Ectodermal cell (in vitro differentiated cells): ENCODE results near the gene DAPK2.
"Not testable (repeated sequence)": the region's sequence is repeated elsewhere in the genome, so short reads cannot be mapped to it uniquely, and the experiment has no call there.

Source experiments
- H3K27ac ChIP-seq: 2 replicates; pipeline ENCODE4 v1.7.0; 2013; ENCODE audit warnings: mild to moderate bottlenecking, low read depth, low read length; ENCODE audit not compliant: insufficient read depth, poor library complexity, severe bottlenecking
- H3K27me3 ChIP-seq: 2 replicates; pipeline ENCODE4 v1.7.0; 2013; ENCODE audit warnings: mild to moderate bottlenecking, low read length; ENCODE audit not compliant: insufficient read depth, control insufficient read depth, poor library complexity, severe bottlenecking
- H3K36me3 ChIP-seq: one replicate; pipeline ENCODE4 v1.7.0; 2013; ENCODE audit warnings: low read length; ENCODE audit not compliant: control insufficient read depth, insufficient read depth
- H3K4me1 ChIP-seq: one replicate; pipeline ENCODE4 v1.7.0; 2013; ENCODE audit warnings: low read length; ENCODE audit not compliant: control insufficient read depth, insufficient read depth
- H3K4me3 ChIP-seq: 2 replicates; pipeline ENCODE4 v1.7.0; 2013; ENCODE audit warnings: low read depth, low read length, control low read depth; ENCODE audit not compliant: insufficient read depth
- H3K9me3 ChIP-seq: 2 replicates; pipeline ENCODE4 v1.7.0; 2013; ENCODE audit warnings: mild to moderate bottlenecking, low read length, moderate library complexity; ENCODE audit not compliant: control insufficient read depth
- WGBS, 2 experiments: methylation state at CpG; one replicate each; pipeline ENCODE4 v1.1.7; 2013; ENCODE audit warnings: missing lambda C conversion rate in 2 of 2; 5-methylcytosine and 5-hydroxymethylcytosine counted together

DAPK2 gene

GRCh38 chr15:64072812-64073211, 26.5 kb upstream of the DAPK2 start:
- no peaks in the 10 kb centered on the region for H3K27me3 ChIP-seq
- H3K36me3 ChIP-seq: no peaks in the 10 kb centered on the region
- H3K4me1 ChIP-seq: no peaks in the 10 kb centered on the region
- 95 to 96% methylated on average over 2 of the region's 2 CpGs for WGBS, 2 experiments
- no peak overlapping the region for H3K4me3 ChIP-seq
- no peak overlapping the region for H3K27ac ChIP-seq
- H3K9me3 ChIP-seq: no peaks in the 10 kb centered on the region

- Histone ChIP-seq H3K4me3 (no peak overlapping the region), H3K9me3 (no peaks in the 10 kb centered on the region), H3K27ac (no peak overlapping the region), H3K4me1 (no peaks in the 10 kb centered on the region), H3K36me3 (no peaks in the 10 kb centered on the region), H3K27me3 (no peaks in the 10 kb centered on the region)
- WGBS, 2 experiments: 78 to 91% methylated on average over 3 to 4 of the region's 4 CpGs
These were observed 25.9 kb upstream of the DAPK2 start for GRCh38 chr15:64071931-64072765.

- Histone ChIP-seq H3K27ac (no peak overlapping the region), H3K4me1 (no peaks in the 10 kb centered on the region), H3K36me3 (no peaks in the 10 kb centered on the region), H3K4me3 (no peak overlapping the region), H3K9me3 (no peaks in the 10 kb centered on the region), H3K27me3 (no peaks in the 10 kb centered on the region)
- WGBS, 2 experiments: 94 to 95% methylated on average over 7 of the region's 8 CpGs
These were observed 24.9 kb upstream of the DAPK2 start for GRCh38 chr15:64070965-64071851.

GRCh38 chr15:64070106-64070505, 23.8 kb upstream of the DAPK2 start:
- H3K27me3 ChIP-seq: no peaks in the 10 kb centered on the region
- no peaks in the 10 kb centered on the region for H3K36me3 ChIP-seq
- H3K27ac ChIP-seq: no peak overlapping the region
- 91 to 94% methylated on average over 3 of the region's 3 CpGs for WGBS, 2 experiments
- no peaks in the 10 kb centered on the region for H3K9me3 ChIP-seq
- no peaks in the 10 kb centered on the region for H3K4me1 ChIP-seq
- no peak overlapping the region for H3K4me3 ChIP-seq

- Histone ChIP-seq H3K9me3 (no peaks in the 10 kb centered on the region), H3K4me3 (no peak overlapping the region), H3K4me1 (no peaks in the 10 kb centered on the region), H3K36me3 (no peaks in the 10 kb centered on the region), H3K27ac (no peak overlapping the region), H3K27me3 (no peaks in the 10 kb centered on the region)
- 89 to 98% methylated on average over 4 of the region's 4 CpGs for WGBS, 2 experiments
These were observed 21.8 kb upstream of the DAPK2 start for GRCh38 chr15:64068133-64068532.

GRCh38 chr15:64067564-64068030, 21.3 kb upstream of the DAPK2 start:
- H3K36me3 ChIP-seq: no peaks in the 10 kb centered on the region
- WGBS, 2 experiments: 32 to 36% methylated on average over 11 of the region's 11 CpGs
- H3K4me1 ChIP-seq: no peaks in the 10 kb centered on the region
- no peak overlapping the region for H3K27ac ChIP-seq
- H3K9me3 ChIP-seq: no peaks in the 10 kb centered on the region
- no peak overlapping the region for H3K4me3 ChIP-seq
- no peaks in the 10 kb centered on the region for H3K27me3 ChIP-seq

- H3K27ac ChIP-seq: no peak overlapping the region
- no peaks in the 10 kb centered on the region for H3K9me3 ChIP-seq
- 88 to 100% methylated on average over 1 of the region's 1 CpG for WGBS, 2 experiments
- no peaks in the 10 kb centered on the region for H3K27me3 ChIP-seq
- H3K4me1 ChIP-seq: no peaks in the 10 kb centered on the region
- H3K36me3 ChIP-seq: no peaks in the 10 kb centered on the region
- no peak overlapping the region for H3K4me3 ChIP-seq
These were observed 20.2 kb upstream of the DAPK2 start for GRCh38 chr15:64066451-64066850.

- no peaks in the 10 kb centered on the region for H3K9me3 ChIP-seq
- no peak overlapping the region for H3K27ac ChIP-seq
- no peak overlapping the region for H3K4me3 ChIP-seq
- H3K27me3 ChIP-seq: no peaks in the 10 kb centered on the region
- WGBS, 2 experiments: 95 to 96% methylated on average over 29 of the region's 29 CpGs
- H3K4me1 ChIP-seq: no peaks in the 10 kb centered on the region
- H3K36me3 ChIP-seq: no peaks in the 10 kb centered on the region
These were observed 14.4 kb upstream of the DAPK2 start for GRCh38 chr15:64060716-64061115.

- H3K4me1 ChIP-seq, H3K4me3 ChIP-seq, H3K9me3 ChIP-seq, H3K27ac ChIP-seq, H3K36me3 ChIP-seq, H3K27me3 ChIP-seq: not testable (repeated sequence)
- 92 to 97% methylated on average over 2 of the region's 2 CpGs for WGBS, 2 experiments
These were observed 12.8 kb upstream of the DAPK2 start for GRCh38 chr15:64059104-64059503.

GRCh38 chr15:64058279-64058678, 12.0 kb upstream of the DAPK2 start:
- WGBS, 2 experiments: 91 to 93% methylated on average over 5 of the region's 5 CpGs

More at GRCh38 chr15:64058279-64058678, 12.0 kb upstream of the DAPK2 start:
- Histone ChIP-seq H3K9me3 (no peaks in the 10 kb centered on the region), H3K4me1 (no peaks in the 10 kb centered on the region), H3K27ac (no peak overlapping the region), H3K27me3 (no peaks in the 10 kb centered on the region), H3K4me3 (no peak overlapping the region), H3K36me3 (no peaks in the 10 kb centered on the region)
